Kidney (tissue), 14 donors: ENCODE measurements around the gene CD59. TPM values are rescaled to one million over a fixed set of nuclear protein-coding genes. Genes with fewer than 3 reads are reported as not detected.

Experiments
- DNase-seq, 5 donors: peaks; one replicate each; pipeline ENCODE4 v3.0.0-alpha.2; 2013 to 2020
- FAIRE-seq: peaks from 2 replicates; lab custom pipeline; 2012; peaks lifted over from hg19 to GRCh38; lab: Jason Lieb, UNC
- H3K27ac ChIP-seq, 2 donors: one replicate each; pipeline ENCODE4 v1.7.0; 2013; ENCODE audit warnings: low read depth in 2 of 2, low read length in 2 of 2, inconsistent platforms in 1 of 2
- H3K27me3 ChIP-seq: one replicate; pipeline ENCODE4 v1.7.1; 2013; ENCODE audit warnings: low read length, inconsistent platforms; ENCODE audit not compliant: control insufficient read depth, insufficient read depth
- H3K36me3 ChIP-seq, 3 donors: one replicate each; pipeline versions ENCODE4 v1.7.0 to v1.7.1; 2013; ENCODE audit warnings: low read length in 3 of 3, control low read depth in 1 of 3, inconsistent platforms in 1 of 3; ENCODE audit not compliant: insufficient read depth in 3 of 3, control insufficient read depth in 2 of 3
- H3K4me1 ChIP-seq, 3 donors: one replicate each; pipeline versions ENCODE4 v1.7.0 to v1.7.1; 2013; ENCODE audit warnings: low read length in 3 of 3, inconsistent platforms in 1 of 3, low read depth in 1 of 3; ENCODE audit not compliant: control insufficient read depth in 2 of 3, insufficient read depth in 2 of 3
- H3K4me3 ChIP-seq, 3 donors: one replicate each; pipeline versions ENCODE4 v1.7.0 to v1.8.1; 2013; ENCODE audit warnings: low read length in 3 of 3, control low read depth in 1 of 3, inconsistent platforms in 1 of 3
- H3K9ac ChIP-seq, 3 donors: one replicate each; pipeline versions ENCODE4 v1.7.0 to v1.7.1; 2013; ENCODE audit warnings: low read length in 3 of 3, control low read depth in 1 of 3, inconsistent platforms in 1 of 3
- H3K9me3 ChIP-seq, 3 donors: one replicate each; pipeline versions ENCODE4 v1.7.0 to v1.7.1; 2013; ENCODE audit warnings: low read length in 3 of 3, control low read depth in 1 of 3, inconsistent platforms in 1 of 3; ENCODE audit not compliant: control insufficient read depth in 2 of 3, insufficient read depth in 1 of 3
- CTCF ChIP-seq: IDR thresholded peaks from 3 replicates; pipeline ENCODE4 v1.5.1; 2012; ENCODE audit warnings: mild to moderate bottlenecking, moderate library complexity, borderline replicate concordance; ENCODE audit not compliant: insufficient read depth; ENCODE audit errors: extremely low read depth
- intact Hi-C: fragments of 100-400 bp; cut with DNase I; formaldehyde crosslinking; loops from one replicate; pipeline ENCODE4 v1.11.1; 2022
- polyA plus RNA-seq: library from polyadenylated mRNA; stranded (reverse); fragments of 350-450 nt; fragmentation: Illumina TruSeq; extraction: RNeasy Lipid Tissue Mini Kit (QIAGEN cat#74804); gene quantifications from one replicate; pipeline ENCODE4 v1.2.3, GENCODE V29; 2014; ENCODE audit warnings: low read depth, low replicate concordance; ENCODE audit not compliant: insufficient read depth
- total RNA-seq: library from RNA; stranded (reverse); fragmentation: NEBNext Ultra II Directional; extraction: Animal tissue kit (Norgen Biotek cat#: 25700); gene quantifications from one replicate; pipeline ENCODE4 v1.2.1, GENCODE V29; 2021
- donor health status: control.
- donor health status: control.
- donor health status: control.
- donor health status: control.
- donor health status: control.
- donor health status: DM: yes; HTN: yes; CAD: no.
- donor health status: Normal renal cell carcinoma (clear cell type).

The CD59 gene
- total and polyA plus RNA-seq, 2 donors from 2014 or later, result 559 to 1,010 TPM

GRCh38 chr11:33668951-33669596, 67.1 kb downstream of the CD59 start:
- intact Hi-C loops, result no loop called here
- TF ChIP-seq CTCF, result no peak
- Histone ChIP-seq H3K27me3 (no peaks in the 10 kb centered on the region), H3K27ac (no peak overlapping the region), H3K9ac (no peak overlapping the region), H3K4me3 (no peak overlapping the region), H3K4me1 (no peaks in the 10 kb centered on the region), H3K36me3 (no peaks in the 10 kb centered on the region), H3K9me3 (no peaks in the 10 kb centered on the region)
- FAIRE-seq (no peak), DNase-seq (no peak)

DNA sequence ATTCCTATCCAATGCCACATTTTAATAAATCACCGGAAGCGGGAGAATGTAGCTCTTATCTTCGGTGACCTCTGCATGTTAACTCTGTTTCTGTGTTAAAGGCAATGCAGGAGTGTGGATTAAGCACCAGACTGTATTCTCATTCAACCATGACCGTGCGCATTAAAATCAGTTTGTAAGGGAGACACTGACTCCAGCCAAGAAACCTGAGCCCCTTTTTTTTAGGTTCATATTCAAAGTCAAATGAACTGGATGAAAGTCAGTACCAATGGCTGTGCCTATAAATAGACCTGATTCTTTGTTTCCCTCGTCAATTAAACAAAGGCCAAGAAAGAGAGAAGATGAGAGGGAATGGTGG, 67.8 kb downstream of the CD59 start:
- FAIRE-seq (no peak), DNase-seq (peak in 2 of 5 donors; percentile 51)
- Histone ChIP-seq H3K27me3 (no peaks in the 10 kb centered on the region), H3K36me3 (no peaks in the 10 kb centered on the region), H3K9me3 (no peaks in the 10 kb centered on the region), H3K27ac (no peak overlapping the region), H3K9ac (no peak overlapping the region), H3K4me3 (no peak overlapping the region), H3K4me1 (no peaks in the 10 kb centered on the region)
- no peak for TF ChIP-seq CTCF
- intact Hi-C loops, result no loop called here

- H3K4me3 ChIP-seq, result no peak overlapping the region
- TF ChIP-seq CTCF, result no peak
- H3K27ac ChIP-seq, result no peak overlapping the region
- no peaks in the 10 kb centered on the region for H3K4me1 ChIP-seq
- no peaks in the 10 kb centered on the region for H3K27me3 ChIP-seq
- H3K9ac ChIP-seq, result no peak overlapping the region
- DNase-seq (no peak), FAIRE-seq (no peak)
- intact Hi-C loops, result no loop called here
- H3K9me3 ChIP-seq, result no peaks in the 10 kb centered on the region
- H3K36me3 ChIP-seq, result no peaks in the 10 kb centered on the region
Observed at GRCh38 chr11:33667819-33668467, 68.3 kb downstream of the CD59 start.
